HL-60 (cell line): ENCODE data around the gene ANKFY1.

Experiments used
- DNase-seq, 2 experiments: peaks; one replicate each; pipeline ENCODE4 v3.0.0-alpha.2; 2010 to 2020; ENCODE audit warnings: low read depth in 1 of 2, low spot score in 1 of 2
- H3K27ac ChIP-seq: fragments of 250-450 bp; sonication (Bioruptor Pico); replicated peaks from 2 replicates; pipeline ENCODE4 v1.5.1; 2020; ENCODE audit warnings: mild to moderate bottlenecking, moderate library complexity
- H3K27me3 ChIP-seq: fragments of 250-450 bp; sonication (Bioruptor Pico); 2 replicates; pipeline ENCODE4 v1.5.1; 2021; ENCODE audit warnings: mild to moderate bottlenecking, moderate library complexity; ENCODE audit not compliant: insufficient read depth, poor library complexity, severe bottlenecking
- H3K4me3 ChIP-seq: replicated peaks from 2 replicates; pipeline ENCODE4 v1.5.1; 2011; ENCODE audit warnings: mild to moderate bottlenecking, control low read depth, low read length; ENCODE audit not compliant: insufficient read depth
- CTCF ChIP-seq: IDR thresholded peaks from one replicate; pipeline ENCODE4 v1.5.1; 2011; ENCODE audit warnings: low read length, control low read depth, inconsistent platforms; ENCODE audit not compliant: insufficient read depth
- GABPA ChIP-seq: IDR thresholded peaks from 2 replicates; pipeline ENCODE4 v1.6.1; 2012; ENCODE audit warnings: low read depth
- POLR2AphosphoS5 ChIP-seq: IDR thresholded peaks from 2 replicates; pipeline ENCODE4 v1.6.1; 2012; ENCODE audit warnings: low read depth
- REST ChIP-seq: IDR thresholded peaks from 2 replicates; pipeline ENCODE4 v1.6.1; 2012; ENCODE audit warnings: low read depth; ENCODE audit not compliant: insufficient replicate concordance
- SPI1 ChIP-seq: IDR thresholded peaks from 2 replicates; pipeline ENCODE4 v1.6.1; 2012; ENCODE audit warnings: low read depth, mild to moderate bottlenecking, borderline replicate concordance

ANKFY1 gene

GRCh38 chr17:4125552-4125951 is 138.2 kb downstream of the ANKFY1 start:
- H3K4me3 ChIP-seq = no peak overlapping the region
- DNase-seq = no peak
- H3K27me3 ChIP-seq = no peaks in the 10 kb centered on the region
- no peak overlapping the region for H3K27ac ChIP-seq
- TF ChIP-seq GABPA (no peak), POLR2AphosphoS5 (no peak), CTCF (no peak), SPI1 (no peak), REST (no peak)

- TF ChIP-seq GABPA (no peak), REST (no peak), CTCF (no peak), POLR2AphosphoS5 (no peak), SPI1 (no peak)
- Histone ChIP-seq H3K4me3 (no peak overlapping the region), H3K27ac (no peak overlapping the region), H3K27me3 (no peaks in the 10 kb centered on the region)
- DNase-seq = no peak
Measured at GRCh38 chr17:4124999-4125398, 138.8 kb downstream of the ANKFY1 start.

- H3K27me3 ChIP-seq = no peaks in the 10 kb centered on the region
- H3K27ac ChIP-seq = no peak overlapping the region
- H3K4me3 ChIP-seq = no peak overlapping the region
- TF ChIP-seq REST = no peak
- no peak for TF ChIP-seq CTCF
- no peak for TF ChIP-seq GABPA
- no peak for TF ChIP-seq POLR2AphosphoS5
- no peak for DNase-seq
Measured at GRCh38 chr17:4120332-4120731, 143.4 kb downstream of the ANKFY1 start.
